ENCODE measurements around the gene MTMR2.

Gene MTMR2

DNA sequence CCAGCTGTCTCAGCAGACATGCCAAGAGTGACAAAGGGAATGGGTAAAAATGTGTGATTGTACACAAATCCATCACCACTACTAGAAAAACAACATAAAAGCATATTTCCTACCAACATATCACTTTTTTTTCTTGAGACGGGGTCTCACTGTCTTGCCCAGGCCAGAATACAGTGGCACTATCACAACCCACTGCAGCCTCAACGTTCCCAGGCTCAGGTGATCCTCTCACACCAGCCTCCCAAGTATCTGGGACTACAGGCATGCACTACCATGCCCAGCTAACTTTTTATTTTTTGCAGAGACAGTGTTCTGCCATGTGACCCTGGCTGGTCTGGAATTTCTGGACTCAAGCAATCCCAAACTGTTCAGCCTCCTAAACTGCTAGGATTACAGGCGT, 5.2 kb downstream of the MTMR2 start:
- Histone ChIP-seq H3K4me1 (ENCODE audit: control insufficient read depth, insufficient read depth, low read length, poor library complexity, severe bottlenecking) (peaks cover 8% of the 10 kb centered on the region), H3K36me3 (ENCODE audit: control insufficient read depth, insufficient read depth, low read length) (peaks cover 3% of the 10 kb centered on the region), H3K27ac (ENCODE audit: low read depth, low read length, severe bottlenecking) (no peak overlapping the region), H3K4me3 (ENCODE audit: extremely low read depth, insufficient read depth, low read length, poor library complexity, severe bottlenecking) (no peak overlapping the region), H3K9me3 (ENCODE audit: control insufficient read depth, low read length) (no peaks in the 10 kb centered on the region)
- WGBS, 2 experiments (ENCODE audit: insufficient coverage in 2 of 2), result 92% methylated on average over 3 of the region's 3 CpGs

DNA sequence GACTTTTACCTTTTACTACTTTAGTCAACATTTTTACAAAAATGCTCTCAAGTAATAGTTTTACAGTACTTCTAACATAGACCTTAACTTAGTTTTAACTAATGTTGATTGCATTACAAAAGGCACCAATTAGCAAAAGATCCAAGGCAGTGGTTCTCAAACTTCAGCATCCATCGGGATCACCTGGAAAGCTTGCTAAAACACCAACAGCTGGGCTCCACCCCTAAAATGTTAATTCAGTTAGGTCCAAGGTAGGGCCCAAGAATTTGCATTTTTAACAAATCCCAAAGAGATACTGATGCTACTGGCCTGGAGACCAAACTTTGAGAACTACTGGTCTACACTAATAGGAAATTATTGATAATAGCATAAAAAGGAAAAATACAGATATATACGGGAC, 5.9 kb downstream of the MTMR2 start:
- 50 to 78% methylated on average over 1 of the region's 2 CpGs for WGBS, 2 experiments (ENCODE audit: insufficient coverage in 2 of 2)

DNA sequence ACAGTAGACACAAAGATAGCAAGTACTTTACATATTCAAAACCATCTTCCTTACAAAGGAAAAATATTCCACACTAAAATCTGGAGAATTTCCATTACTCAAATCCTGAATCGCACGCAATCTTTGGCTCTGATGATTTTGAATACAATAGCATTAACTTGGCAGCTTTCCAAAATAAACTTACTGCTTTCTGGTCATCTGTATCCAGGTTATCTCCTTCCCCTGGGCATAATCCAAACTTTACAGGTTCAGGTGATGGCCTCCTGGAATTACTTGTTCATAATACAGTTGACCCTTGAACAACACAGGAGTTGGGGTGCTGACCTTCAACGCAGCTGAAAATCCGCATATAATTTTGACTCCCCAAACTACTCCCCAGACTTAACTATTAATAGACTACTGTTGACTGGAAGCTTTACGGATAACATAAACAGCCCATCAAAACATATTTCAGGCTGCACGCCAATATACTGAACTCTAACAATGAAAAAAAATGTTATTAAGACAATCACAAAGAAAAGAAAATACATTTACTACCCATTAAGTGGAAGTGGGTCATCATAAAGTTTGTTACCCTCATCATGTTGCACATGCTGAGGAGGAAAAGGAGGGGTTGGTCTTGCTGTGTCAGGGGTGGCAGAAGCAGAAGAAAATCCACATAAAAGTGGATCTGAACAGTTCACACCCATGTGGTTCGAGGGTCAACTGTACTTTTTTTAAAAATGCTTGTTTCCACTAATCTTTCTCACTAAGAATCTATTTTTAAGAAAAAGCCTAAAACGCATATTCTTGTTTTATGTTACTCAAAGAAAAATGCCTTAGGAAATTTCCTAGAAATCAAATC, 6.5 kb downstream of the MTMR2 start:
- peaks cover 1% of the 10 kb centered on the region for H3K4me1 ChIP-seq (ENCODE audit: control insufficient read depth, insufficient read depth, low read length, poor library complexity, severe bottlenecking)
- H3K36me3 ChIP-seq (ENCODE audit: control insufficient read depth, insufficient read depth, low read length), result peaks cover 8% of the 10 kb centered on the region
- 95 to 96% methylated on average over 5 to 6 of the region's 8 CpGs for WGBS, 2 experiments (ENCODE audit: insufficient coverage in 2 of 2)
- no peak overlapping the region for H3K4me3 ChIP-seq (ENCODE audit: extremely low read depth, insufficient read depth, low read length, poor library complexity, severe bottlenecking)
- H3K9me3 ChIP-seq (ENCODE audit: control insufficient read depth, low read length), result no peaks in the 10 kb centered on the region
- no peak overlapping the region for H3K27ac ChIP-seq (ENCODE audit: low read depth, low read length, severe bottlenecking)

More for the DNA sequence above, 5.9 kb downstream of the MTMR2 start:
- Histone ChIP-seq H3K4me1 (ENCODE audit: control insufficient read depth, insufficient read depth, low read length, poor library complexity, severe bottlenecking) (peaks cover 8% of the 10 kb centered on the region), H3K36me3 (ENCODE audit: control insufficient read depth, insufficient read depth, low read length) (peaks cover 7% of the 10 kb centered on the region), H3K4me3 (ENCODE audit: extremely low read depth, insufficient read depth, low read length, poor library complexity, severe bottlenecking) (no peak overlapping the region), H3K27ac (ENCODE audit: low read depth, low read length, severe bottlenecking) (no peak overlapping the region), H3K9me3 (ENCODE audit: control insufficient read depth, low read length) (no peaks in the 10 kb centered on the region)

DNA sequence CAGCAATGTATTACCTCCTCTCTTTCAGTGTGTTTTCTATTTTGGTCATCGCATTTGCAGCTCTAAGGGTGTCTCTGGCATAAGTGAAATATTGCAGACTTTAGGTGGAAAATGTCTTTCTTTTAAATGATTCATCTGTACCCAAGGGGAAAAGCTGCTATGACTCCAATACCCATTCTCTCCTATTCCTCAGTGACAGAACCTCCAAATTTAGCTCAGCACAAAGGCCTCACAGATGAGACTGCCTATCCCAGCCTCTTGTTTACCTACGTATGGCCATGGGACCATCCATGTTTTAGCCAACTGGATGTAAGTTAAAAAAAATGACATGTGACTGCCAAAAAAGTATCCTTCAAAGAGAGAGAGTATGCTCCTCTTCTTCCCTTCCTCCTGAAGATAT, 7.9 kb downstream of the MTMR2 start:
- H3K9me3 ChIP-seq (ENCODE audit: control insufficient read depth, low read length), result no peaks in the 10 kb centered on the region
- H3K27ac ChIP-seq (ENCODE audit: low read depth, low read length, severe bottlenecking), result no peak overlapping the region
- no peak overlapping the region for H3K4me3 ChIP-seq (ENCODE audit: extremely low read depth, insufficient read depth, low read length, poor library complexity, severe bottlenecking)
- no CpG with 5 or more reads among the region's 2 CpGs for WGBS, 2 experiments (ENCODE audit: insufficient coverage in 2 of 2)
- no peaks in the 10 kb centered on the region for H3K4me1 ChIP-seq (ENCODE audit: control insufficient read depth, insufficient read depth, low read length, poor library complexity, severe bottlenecking)
- peaks cover 12% of the 10 kb centered on the region for H3K36me3 ChIP-seq (ENCODE audit: control insufficient read depth, insufficient read depth, low read length)

DNA sequence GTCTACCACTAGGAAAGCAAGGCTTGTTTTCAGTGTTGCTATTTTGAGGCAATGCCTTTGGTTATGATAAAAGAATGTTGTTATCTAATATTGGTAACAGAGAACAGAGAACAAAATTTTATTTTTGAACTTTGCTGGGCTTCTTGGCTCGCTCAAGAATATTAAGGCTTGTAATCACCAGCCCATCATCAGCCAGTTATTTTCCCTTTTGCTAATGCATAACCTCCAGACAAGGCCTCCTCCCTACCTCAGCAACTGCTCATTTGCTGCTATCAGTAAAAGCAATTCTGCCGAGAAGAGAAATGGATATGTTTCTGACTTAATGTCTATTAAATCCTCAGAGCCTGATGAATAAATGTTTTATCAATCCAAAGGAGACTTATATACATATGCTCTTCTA, 8.9 kb downstream of the MTMR2 start:
- Histone ChIP-seq H3K4me3 (ENCODE audit: extremely low read depth, insufficient read depth, low read length, poor library complexity, severe bottlenecking) (no peak overlapping the region), H3K27ac (ENCODE audit: low read depth, low read length, severe bottlenecking) (no peak overlapping the region), H3K9me3 (ENCODE audit: control insufficient read depth, low read length) (no peaks in the 10 kb centered on the region), H3K4me1 (ENCODE audit: control insufficient read depth, insufficient read depth, low read length, poor library complexity, severe bottlenecking) (no peaks in the 10 kb centered on the region), H3K36me3 (ENCODE audit: control insufficient read depth, insufficient read depth, low read length) (peaks cover 11% of the 10 kb centered on the region)
- 100% methylated on average over 1 of the region's 2 CpGs; no CpG with 5 or more reads in 1 of the 2 experiments for WGBS, 2 experiments (ENCODE audit: insufficient coverage in 2 of 2)

DNA sequence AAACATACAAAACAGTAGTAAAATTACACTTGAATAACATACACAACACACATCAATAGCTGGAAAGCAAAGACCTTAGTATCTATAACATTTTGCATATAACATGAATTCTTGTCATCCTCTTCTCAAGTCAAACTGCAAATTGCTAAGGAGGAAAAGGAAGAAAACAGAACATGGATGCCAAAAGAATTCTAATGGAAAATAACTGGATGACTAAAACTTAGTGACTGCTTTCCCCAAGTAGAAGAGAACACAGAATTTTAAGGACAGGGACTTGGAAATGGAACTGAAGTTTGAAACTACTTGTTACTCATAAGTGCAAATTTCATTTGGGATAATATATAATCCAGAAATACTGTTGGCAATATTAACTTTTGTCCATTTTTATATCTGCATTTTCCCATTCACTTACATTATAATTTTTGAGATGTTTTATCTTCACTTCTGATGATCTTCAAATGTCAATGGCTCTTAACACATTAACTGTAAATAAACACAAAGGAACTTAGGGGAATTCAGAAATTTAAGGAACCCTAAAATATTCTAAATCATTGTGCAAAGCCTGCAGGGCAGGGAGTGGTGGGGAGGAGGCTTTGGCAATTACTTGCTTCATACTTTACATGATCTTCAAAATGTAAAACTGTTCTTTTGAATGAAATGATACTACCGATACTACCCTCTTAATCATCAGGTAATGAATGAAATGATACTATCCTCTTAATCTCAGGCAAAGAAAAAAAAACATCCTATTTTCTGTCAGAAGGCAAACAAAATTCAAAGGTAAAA, 9.9 kb downstream of the MTMR2 start:
- Histone ChIP-seq H3K36me3 (ENCODE audit: control insufficient read depth, insufficient read depth, low read length) (peaks cover 11% of the 10 kb centered on the region), H3K4me3 (ENCODE audit: extremely low read depth, insufficient read depth, low read length, poor library complexity, severe bottlenecking) (no peak overlapping the region), H3K9me3 (ENCODE audit: control insufficient read depth, low read length) (no peaks in the 10 kb centered on the region), H3K27ac (ENCODE audit: low read depth, low read length, severe bottlenecking) (no peak overlapping the region), H3K4me1 (ENCODE audit: control insufficient read depth, insufficient read depth, low read length, poor library complexity, severe bottlenecking) (no peaks in the 10 kb centered on the region)
- no CpG with 5 or more reads among the region's 1 CpG for WGBS, 2 experiments (ENCODE audit: insufficient coverage in 2 of 2)

DNA sequence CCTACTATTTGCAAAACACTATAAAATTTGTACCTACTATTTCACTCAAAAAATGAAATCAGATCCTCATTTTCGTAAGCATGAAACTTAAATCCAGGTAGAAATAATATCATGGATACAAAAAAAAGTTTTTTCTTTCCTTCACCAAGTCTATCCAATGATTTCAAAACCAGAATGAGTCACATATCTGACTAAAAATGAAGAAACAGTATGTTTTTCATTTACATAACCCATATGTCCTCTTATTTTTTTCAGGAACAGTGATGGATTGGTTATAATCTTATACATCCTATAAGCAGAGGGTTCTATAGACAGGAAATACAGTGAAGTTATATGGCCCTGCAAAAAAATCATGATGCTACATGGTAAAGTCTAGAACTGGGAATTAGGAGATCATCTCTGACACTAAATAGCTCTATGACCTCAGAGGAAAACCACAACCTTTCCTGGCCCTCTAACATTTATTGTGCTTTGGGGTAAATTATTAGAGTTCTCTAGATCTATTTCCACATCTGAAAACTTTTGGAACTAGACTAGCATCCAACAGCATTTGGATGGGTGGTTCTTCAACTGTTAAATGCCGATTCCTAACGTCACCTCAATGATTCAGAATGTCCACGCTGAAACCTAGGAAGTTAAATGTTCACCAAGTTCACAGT, 10.9 kb downstream of the MTMR2 start:
- Histone ChIP-seq H3K36me3 (ENCODE audit: control insufficient read depth, insufficient read depth, low read length) (peaks cover 11% of the 10 kb centered on the region), H3K4me3 (ENCODE audit: extremely low read depth, insufficient read depth, low read length, poor library complexity, severe bottlenecking) (no peak overlapping the region), H3K4me1 (ENCODE audit: control insufficient read depth, insufficient read depth, low read length, poor library complexity, severe bottlenecking) (no peaks in the 10 kb centered on the region), H3K9me3 (ENCODE audit: control insufficient read depth, low read length) (no peaks in the 10 kb centered on the region), H3K27ac (ENCODE audit: low read depth, low read length, severe bottlenecking) (peak overlapping the region; percentile 23)
- 95 to 97% methylated on average over 3 of the region's 4 CpGs for WGBS, 2 experiments (ENCODE audit: insufficient coverage in 2 of 2)

DNA sequence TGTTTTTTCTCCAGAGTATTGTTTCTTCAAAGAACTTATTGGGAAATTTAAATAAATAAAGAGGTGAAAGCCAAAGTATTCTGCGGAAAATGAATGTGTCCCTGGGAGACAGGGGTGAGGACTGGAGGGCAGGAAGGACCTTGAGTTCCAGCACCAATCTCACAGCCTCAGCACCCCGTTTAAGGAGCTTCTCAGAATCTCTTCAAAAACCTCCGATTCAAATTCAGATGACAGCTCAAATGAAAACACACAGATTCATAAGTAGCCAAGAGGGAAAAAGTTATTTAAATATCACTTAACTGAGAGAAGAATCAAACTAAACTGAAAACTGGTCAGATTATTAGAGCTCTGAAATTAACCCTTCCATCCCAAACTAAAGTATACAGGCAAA, 12.5 kb downstream of the MTMR2 start:
- Histone ChIP-seq H3K4me1 (ENCODE audit: control insufficient read depth, insufficient read depth, low read length, poor library complexity, severe bottlenecking) (no peaks in the 10 kb centered on the region), H3K4me3 (ENCODE audit: extremely low read depth, insufficient read depth, low read length, poor library complexity, severe bottlenecking) (no peak overlapping the region), H3K27ac (ENCODE audit: low read depth, low read length, severe bottlenecking) (no peak overlapping the region), H3K36me3 (ENCODE audit: control insufficient read depth, insufficient read depth, low read length) (peaks cover 11% of the 10 kb centered on the region), H3K9me3 (ENCODE audit: control insufficient read depth, low read length) (no peaks in the 10 kb centered on the region)
- WGBS, 2 experiments (ENCODE audit: insufficient coverage in 2 of 2), result 80% methylated on average over 2 of the region's 3 CpGs; no CpG with 5 or more reads in 1 of the 2 experiments

DNA sequence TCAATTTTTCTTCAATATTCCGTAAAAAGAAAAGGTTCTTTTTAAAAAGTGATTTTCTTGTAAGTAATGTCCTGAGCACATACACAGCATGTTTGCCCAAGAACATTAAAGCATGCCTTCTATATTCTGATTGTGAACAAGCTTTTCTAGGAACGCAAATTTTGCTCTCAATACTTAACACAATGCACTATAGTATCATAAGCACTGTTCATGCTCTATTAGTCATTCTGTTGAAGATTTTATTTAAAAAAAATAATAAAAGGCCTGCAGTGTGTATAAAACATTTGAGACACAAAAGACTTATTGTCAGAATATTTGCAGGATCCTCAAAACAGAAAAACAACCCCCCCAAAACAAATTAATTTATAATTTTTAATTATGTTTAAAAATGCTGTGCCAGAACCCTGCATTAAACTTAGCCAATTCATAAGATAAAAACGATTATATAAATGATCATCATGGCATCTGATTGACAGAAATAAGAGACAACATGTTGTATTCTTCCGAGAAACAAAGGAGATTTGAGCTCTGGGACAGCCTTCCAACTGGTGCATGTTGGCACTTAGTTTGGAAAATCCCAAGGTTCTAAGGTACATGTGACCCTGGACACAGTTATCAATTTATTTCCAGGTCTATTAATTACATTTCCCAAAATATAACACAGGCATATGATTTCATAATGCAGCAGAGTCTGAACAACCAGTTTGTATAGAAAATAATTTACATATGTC, 13.1 kb downstream of the MTMR2 start:
- H3K27ac ChIP-seq (ENCODE audit: low read depth, low read length, severe bottlenecking), result no peak overlapping the region
- H3K9me3 ChIP-seq (ENCODE audit: control insufficient read depth, low read length), result no peaks in the 10 kb centered on the region
- H3K36me3 ChIP-seq (ENCODE audit: control insufficient read depth, insufficient read depth, low read length), result peaks cover 11% of the 10 kb centered on the region
- no peak overlapping the region for H3K4me3 ChIP-seq (ENCODE audit: extremely low read depth, insufficient read depth, low read length, poor library complexity, severe bottlenecking)
- H3K4me1 ChIP-seq (ENCODE audit: control insufficient read depth, insufficient read depth, low read length, poor library complexity, severe bottlenecking), result no peaks in the 10 kb centered on the region
- 100% methylated on average over 1 of the region's 4 CpGs for WGBS, 2 experiments (ENCODE audit: insufficient coverage in 2 of 2)

DNA sequence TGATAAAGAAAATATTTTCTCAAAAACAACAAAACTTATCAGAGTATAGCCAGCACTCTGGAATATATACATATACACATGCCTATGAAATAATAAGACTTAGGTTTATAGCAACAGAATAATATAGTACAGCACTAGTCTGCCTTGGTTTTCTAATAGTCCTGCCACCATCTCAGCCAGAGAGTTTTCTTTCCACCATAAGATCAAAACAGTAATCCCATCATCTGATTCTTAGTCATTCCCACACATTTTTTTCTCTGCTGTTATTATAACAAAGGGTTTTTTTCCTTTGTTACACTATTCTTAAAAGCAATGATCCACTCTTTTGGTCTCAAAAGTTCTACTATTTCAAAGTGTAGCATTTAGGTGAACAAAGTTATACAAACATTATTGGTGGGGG, 15.1 kb downstream of the MTMR2 start:
- Histone ChIP-seq H3K36me3 (ENCODE audit: control insufficient read depth, insufficient read depth, low read length) (peaks cover 11% of the 10 kb centered on the region), H3K9me3 (ENCODE audit: control insufficient read depth, low read length) (no peaks in the 10 kb centered on the region), H3K4me3 (ENCODE audit: extremely low read depth, insufficient read depth, low read length, poor library complexity, severe bottlenecking) (no peak overlapping the region), H3K4me1 (ENCODE audit: control insufficient read depth, insufficient read depth, low read length, poor library complexity, severe bottlenecking) (no peaks in the 10 kb centered on the region), H3K27ac (ENCODE audit: low read depth, low read length, severe bottlenecking) (no peak overlapping the region)

Data from mesodermal cell (in vitro differentiated cells).